VCaP (cell line): ENCODE results near the gene DGKI.

ENCODE experiments used
- H3K27ac ChIP-seq: fragments of 450-650 bp; 2 replicates; pipeline ENCODE4 v1.5.1; 2017
- CTCF ChIP-seq: fragments of 450-650 bp; conservative IDR thresholded peaks from 2 replicates; pipeline ENCODE4 v1.5.1; 2017; ENCODE audit warnings: mild to moderate bottlenecking, moderate library complexity

The DGKI gene

GRCh38 chr7:137633133-137633532 is 213.6 kb downstream of the DGKI start:
- no peak overlapping the region for H3K27ac ChIP-seq
- TF ChIP-seq CTCF: no peak

- no peak for TF ChIP-seq CTCF
- H3K27ac ChIP-seq: no peak overlapping the region
Observed at GRCh38 chr7:137628216-137628615, 218.6 kb downstream of the DGKI start.

- peak; percentile 87 for TF ChIP-seq CTCF
- H3K27ac ChIP-seq: no peak overlapping the region
Observed at GRCh38 chr7:137626469-137627067, 220.2 kb downstream of the DGKI start.

GRCh38 chr7:137625197-137625596 is 221.6 kb downstream of the DGKI start:
- TF ChIP-seq CTCF: no peak
- H3K27ac ChIP-seq: no peak overlapping the region

DNA sequence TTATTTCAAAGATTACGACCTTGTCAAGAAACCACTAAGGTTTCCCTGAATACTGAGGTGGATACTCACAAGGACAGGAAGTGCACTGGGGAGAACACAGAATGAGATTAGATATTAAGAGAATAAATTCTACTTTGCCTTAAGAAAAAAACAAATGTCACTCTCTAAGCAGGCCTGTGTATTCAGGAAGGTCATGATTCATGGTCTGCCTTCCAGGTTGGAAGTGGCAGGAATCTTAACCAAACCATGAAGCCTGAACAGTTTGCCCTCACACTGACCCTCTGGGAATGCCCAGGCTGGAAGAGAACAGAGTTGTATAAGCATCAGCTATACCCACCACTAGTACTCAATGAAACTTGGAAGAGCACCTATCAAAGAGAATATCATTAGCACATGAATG is 227.6 kb downstream of the DGKI start:
- TF ChIP-seq CTCF: no peak
- no peak overlapping the region for H3K27ac ChIP-seq

DNA sequence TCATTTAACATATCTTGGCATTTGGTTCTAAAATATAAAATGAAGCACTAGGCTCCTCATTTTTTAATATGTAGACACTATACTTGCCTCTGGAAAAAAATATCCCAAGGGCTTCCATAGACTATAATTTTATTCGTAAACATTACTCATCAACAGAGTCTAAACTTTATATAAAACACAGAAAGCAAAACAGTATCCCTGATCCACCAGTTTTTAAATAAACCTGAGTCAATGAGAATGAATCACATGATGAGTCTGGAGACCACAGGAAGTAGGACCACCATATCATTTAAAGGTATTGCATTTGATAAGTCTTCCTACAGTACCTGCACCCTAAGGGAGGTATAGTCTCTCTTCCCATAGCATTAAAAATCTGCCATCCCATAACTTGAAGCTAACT is 228.0 kb downstream of the DGKI start:
- TF ChIP-seq CTCF: no peak
- no peak overlapping the region for H3K27ac ChIP-seq

- H3K27ac ChIP-seq: no peak overlapping the region
- no peak for TF ChIP-seq CTCF
Observed at GRCh38 chr7:137613006-137613525, 233.7 kb downstream of the DGKI start.
